ENCODE results near the gene CTXND2.

CTXND2 gene

GRCh38 chr1:150902346-150902745 lies 15.4 kb downstream of the CTXND2 start:
- Histone ChIP-seq H3K4me3 (ENCODE audit: low read depth in 1 of 2, low read length in 1 of 2) (no peak overlapping the region), H3K36me3 (no peaks in the 10 kb centered on the region)
- no peak for TF ChIP-seq CTCF (IDR thresholded peaks at IDR 0.05)

GRCh38 chr1:150902751-150903150 lies 15.8 kb downstream of the CTXND2 start:
- TF ChIP-seq CTCF (IDR thresholded peaks at IDR 0.05) = no peak
- H3K36me3 ChIP-seq = no peaks in the 10 kb centered on the region
- H3K27me3 ChIP-seq = no peaks in the 10 kb centered on the region

More at GRCh38 chr1:150902346-150902745, 15.4 kb downstream of the CTXND2 start:
- Histone ChIP-seq H3K27ac (no peak overlapping the region), H3K9me3 (no peaks in the 10 kb centered on the region), H3K4me1 (ENCODE audit: control insufficient read depth in 1 of 2, insufficient read depth in 1 of 2, low read depth in 1 of 2, low read length in 1 of 2) (no peaks in the 10 kb centered on the region), H3K27me3 (no peaks in the 10 kb centered on the region)

DNA sequence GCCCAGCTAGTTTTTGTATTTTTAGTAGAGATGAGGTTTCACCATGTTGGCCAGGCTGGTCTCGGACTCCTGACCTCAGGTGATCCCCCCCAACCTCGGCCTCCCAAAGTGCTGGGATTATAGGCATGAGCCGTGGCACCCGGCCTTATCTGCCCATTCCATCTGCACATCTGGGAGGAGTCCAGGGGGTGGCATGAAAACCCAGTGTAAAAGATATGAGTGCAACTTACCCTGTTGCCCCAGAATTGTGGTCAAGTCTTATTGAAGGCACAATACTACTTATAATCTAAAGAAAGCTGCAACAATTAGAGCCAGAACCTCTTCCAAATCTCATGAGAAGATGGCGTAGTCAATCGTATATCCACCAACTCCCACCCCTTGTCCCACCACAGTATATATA lies 18.4 kb downstream of the CTXND2 start:
- no peak for TF ChIP-seq CTCF (IDR thresholded peaks at IDR 0.05)
- Histone ChIP-seq H3K27me3 (no peaks in the 10 kb centered on the region), H3K9me3 (no peaks in the 10 kb centered on the region), H3K36me3 (no peaks in the 10 kb centered on the region), H3K4me3 (ENCODE audit: low read depth in 1 of 2, low read length in 1 of 2) (no peak overlapping the region), H3K4me1 (ENCODE audit: control insufficient read depth in 1 of 2, insufficient read depth in 1 of 2, low read depth in 1 of 2, low read length in 1 of 2) (no peaks in the 10 kb centered on the region), H3K27ac (no peak overlapping the region)

More at GRCh38 chr1:150902751-150903150, 15.8 kb downstream of the CTXND2 start:
- Histone ChIP-seq H3K4me3 (ENCODE audit: low read depth in 1 of 2, low read length in 1 of 2) (no peak overlapping the region), H3K4me1 (ENCODE audit: control insufficient read depth in 1 of 2, insufficient read depth in 1 of 2, low read depth in 1 of 2, low read length in 1 of 2) (no peaks in the 10 kb centered on the region), H3K27ac (no peak overlapping the region), H3K9me3 (no peaks in the 10 kb centered on the region)

GRCh38 chr1:150906329-150906728 lies 19.4 kb downstream of the CTXND2 start:
- Histone ChIP-seq H3K36me3 (no peaks in the 10 kb centered on the region), H3K27ac (no peak overlapping the region), H3K4me1 (ENCODE audit: control insufficient read depth in 1 of 2, insufficient read depth in 1 of 2, low read depth in 1 of 2, low read length in 1 of 2) (no peaks in the 10 kb centered on the region), H3K27me3 (no peaks in the 10 kb centered on the region), H3K9me3 (no peaks in the 10 kb centered on the region), H3K4me3 (ENCODE audit: low read depth in 1 of 2, low read length in 1 of 2) (no peak overlapping the region)
- TF ChIP-seq CTCF (IDR thresholded peaks at IDR 0.05) = no peak

DNA sequence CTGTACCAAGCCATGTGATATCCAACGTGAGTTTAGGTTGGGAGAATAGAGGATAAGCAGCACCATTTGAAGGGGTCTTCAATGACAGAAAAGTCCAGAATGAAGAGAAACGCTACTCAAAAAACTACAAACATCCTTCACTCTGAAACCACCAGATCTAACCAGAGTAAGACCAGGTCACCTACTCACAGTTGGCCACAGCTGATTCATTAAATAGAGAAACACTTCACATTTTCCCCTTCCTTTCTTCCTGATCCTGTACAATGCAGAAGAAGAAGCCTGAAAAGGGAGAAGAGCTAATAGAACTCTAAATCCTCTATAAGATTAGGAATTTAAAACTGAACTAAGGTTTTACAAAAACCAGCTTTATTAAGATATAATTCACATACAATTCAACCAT lies 19.9 kb downstream of the CTXND2 start:
- no peak for TF ChIP-seq CTCF (IDR thresholded peaks at IDR 0.05)
- no peak overlapping the region for H3K27ac ChIP-seq
- no peaks in the 10 kb centered on the region for H3K27me3 ChIP-seq
- H3K4me1 ChIP-seq (ENCODE audit: control insufficient read depth in 1 of 2, insufficient read depth in 1 of 2, low read depth in 1 of 2, low read length in 1 of 2) = no peaks in the 10 kb centered on the region
- no peak overlapping the region for H3K4me3 ChIP-seq (ENCODE audit: low read depth in 1 of 2, low read length in 1 of 2)
- no peaks in the 10 kb centered on the region for H3K36me3 ChIP-seq
- H3K9me3 ChIP-seq = no peaks in the 10 kb centered on the region
